Right lobe of liver (tissue), 4 donors: Measurements from ENCODE around the gene ING5.

Experiments
- POLR2A ChIP-seq: fragments of 450-650 bp; IDR thresholded peaks from one replicate; pipeline ENCODE4 v1.6.1; 2017; ENCODE audit warnings: antibody characterized with exemption, mild to moderate bottlenecking
- TF ChIP-seq, protein P1 (sequence below), 4 donors: fragments of 200-600 bp in 3 of 4; fragments of 450-650 bp in 1 of 4; IDR thresholded peaks; one replicate each; pipeline versions ENCODE4 v1.5.1 to v1.8.0; 2016 to 2022; ENCODE audit warnings: antibody characterized with exemption in 4 of 4, mild to moderate bottlenecking in 2 of 4
- donor health status: DM: no; HTN: no; CAD: no.
- donor health status: DM: no; HTN: no; CAD: no.
- donor health status: DM: no; HTN: yes; CAD: no.

DNA sequence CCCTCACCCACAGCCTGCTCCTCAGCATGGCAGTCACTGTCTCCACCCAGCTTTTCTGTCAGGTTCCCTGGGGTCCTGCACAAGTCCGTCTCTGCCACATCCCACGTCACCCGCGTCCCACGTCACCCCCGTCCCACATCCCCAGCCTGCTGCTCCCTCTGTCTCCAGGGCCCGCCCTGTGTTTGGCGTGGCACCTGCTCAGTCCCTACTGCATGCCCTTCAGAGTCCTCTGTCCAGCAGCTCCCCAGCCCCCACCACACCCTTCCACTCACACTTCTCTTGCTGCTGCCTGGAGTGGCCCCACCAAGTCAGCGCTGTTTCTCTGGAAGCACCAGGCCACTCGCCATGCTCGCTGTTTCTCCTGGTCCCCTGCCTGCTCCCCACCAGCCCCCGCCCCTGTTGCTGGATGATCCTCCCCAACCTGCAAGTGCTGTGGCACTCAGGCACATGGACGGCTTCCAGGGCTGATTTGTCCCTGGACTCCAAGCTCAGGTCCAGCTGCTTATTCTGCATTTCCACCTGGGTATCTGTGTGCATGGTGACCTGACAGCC lies 45.6 kb upstream of the ING5 start:
- TF ChIP-seq, protein P1, sequence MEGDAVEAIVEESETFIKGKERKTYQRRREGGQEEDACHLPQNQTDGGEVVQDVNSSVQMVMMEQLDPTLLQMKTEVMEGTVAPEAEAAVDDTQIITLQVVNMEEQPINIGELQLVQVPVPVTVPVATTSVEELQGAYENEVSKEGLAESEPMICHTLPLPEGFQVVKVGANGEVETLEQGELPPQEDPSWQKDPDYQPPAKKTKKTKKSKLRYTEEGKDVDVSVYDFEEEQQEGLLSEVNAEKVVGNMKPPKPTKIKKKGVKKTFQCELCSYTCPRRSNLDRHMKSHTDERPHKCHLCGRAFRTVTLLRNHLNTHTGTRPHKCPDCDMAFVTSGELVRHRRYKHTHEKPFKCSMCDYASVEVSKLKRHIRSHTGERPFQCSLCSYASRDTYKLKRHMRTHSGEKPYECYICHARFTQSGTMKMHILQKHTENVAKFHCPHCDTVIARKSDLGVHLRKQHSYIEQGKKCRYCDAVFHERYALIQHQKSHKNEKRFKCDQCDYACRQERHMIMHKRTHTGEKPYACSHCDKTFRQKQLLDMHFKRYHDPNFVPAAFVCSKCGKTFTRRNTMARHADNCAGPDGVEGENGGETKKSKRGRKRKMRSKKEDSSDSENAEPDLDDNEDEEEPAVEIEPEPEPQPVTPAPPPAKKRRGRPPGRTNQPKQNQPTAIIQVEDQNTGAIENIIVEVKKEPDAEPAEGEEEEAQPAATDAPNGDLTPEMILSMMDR (IDR thresholded peaks at IDR 0.05): no peak
- TF ChIP-seq POLR2A: no peak
